Astrocyte (in vitro differentiated cells and primary cell): ENCODE results near the gene DRC7. TPM values are rescaled to one million over a fixed set of nuclear protein-coding genes. Genes with fewer than 3 reads are reported as not detected.

Experiments used
- DNase-seq: peaks from one replicate; pipeline ENCODE4 v3.0.0-alpha.2; 2010; ENCODE audit warnings: low read depth
- FAIRE-seq: peaks from 2 replicates; lab custom pipeline; 2011; peaks lifted over from hg19 to GRCh38; lab: Jason Lieb, UNC
- H2AFZ ChIP-seq: 2 replicates; pipeline ENCODE4 v1.6.0; 2012; ENCODE audit warnings: low read depth, low read length, inconsistent platforms
- H3K27ac ChIP-seq: 2 replicates; pipeline ENCODE4 v1.5.1; 2011; ENCODE audit warnings: low read depth, low read length, inconsistent platforms
- H3K27me3 ChIP-seq: 2 replicates; pipeline ENCODE4 v1.6.0; 2011; ENCODE audit warnings: low read length, inconsistent platforms; ENCODE audit not compliant: insufficient read depth
- H3K36me3 ChIP-seq: 2 replicates; pipeline ENCODE4 v1.5.1; 2011; ENCODE audit warnings: low read length, inconsistent platforms; ENCODE audit not compliant: insufficient read depth
- H3K4me1 ChIP-seq: 2 replicates; pipeline ENCODE4 v1.5.1; 2011; ENCODE audit warnings: low read length, inconsistent platforms; ENCODE audit not compliant: insufficient read depth
- H3K4me2 ChIP-seq: 2 replicates; pipeline ENCODE4 v1.6.0; 2012; ENCODE audit warnings: low read length, inconsistent platforms
- H3K4me3 ChIP-seq: 2 replicates; pipeline ENCODE4 v1.5.1; 2011; ENCODE audit warnings: low read depth, mild to moderate bottlenecking, low read length, inconsistent platforms; ENCODE audit not compliant: insufficient read depth
- H3K79me2 ChIP-seq: 2 replicates; pipeline ENCODE4 v1.6.0; 2012; ENCODE audit warnings: mild to moderate bottlenecking, low read length, inconsistent platforms; ENCODE audit not compliant: insufficient read depth
- H3K9ac ChIP-seq: 2 replicates; pipeline ENCODE4 v1.6.0; 2012; ENCODE audit warnings: mild to moderate bottlenecking, low read length, inconsistent platforms
- H3K9me3 ChIP-seq: 2 replicates; pipeline ENCODE4 v1.5.1; 2012; ENCODE audit warnings: low read depth, mild to moderate bottlenecking, low read length, inconsistent platforms; ENCODE audit not compliant: insufficient read depth
- H4K20me1 ChIP-seq: 2 replicates; pipeline ENCODE4 v1.6.0; 2012; ENCODE audit warnings: low read length, inconsistent platforms; ENCODE audit not compliant: insufficient read depth
- H3K27ac Mint-ChIP-seq: one replicate; pipeline ENCODE4 v1.8.0; 2021; ENCODE audit warnings: mild to moderate bottlenecking, mixed read lengths; ENCODE audit not compliant: unreplicated experiment
- H3K27me3 Mint-ChIP-seq: one replicate; pipeline ENCODE4 v1.8.0; 2021; ENCODE audit warnings: low read depth, mixed read lengths; ENCODE audit not compliant: unreplicated experiment
- H3K36me3 Mint-ChIP-seq: one replicate; pipeline ENCODE4 v1.8.0; 2021; ENCODE audit warnings: low read depth, mixed read lengths; ENCODE audit not compliant: unreplicated experiment
- H3K4me1 Mint-ChIP-seq: one replicate; pipeline ENCODE4 v1.8.0; 2021; ENCODE audit warnings: low read depth, mixed read lengths; ENCODE audit not compliant: unreplicated experiment
- H3K4me3 Mint-ChIP-seq: one replicate; pipeline ENCODE4 v1.8.0; 2021; ENCODE audit warnings: mild to moderate bottlenecking, moderate library complexity, mixed read lengths; ENCODE audit not compliant: unreplicated experiment
- H3K9me3 Mint-ChIP-seq: one replicate; pipeline ENCODE4 v1.8.0; 2021; ENCODE audit warnings: mild to moderate bottlenecking, mixed read lengths; ENCODE audit not compliant: unreplicated experiment
- EZH2 ChIP-seq: IDR thresholded peaks from 2 replicates; pipeline ENCODE4 v1.6.1; 2012; ENCODE audit warnings: mild to moderate bottlenecking, low read length, inconsistent platforms; ENCODE audit not compliant: insufficient read depth
- total RNA-seq: library from RNA; stranded (reverse); gene quantifications from 2 replicates; pipeline ENCODE4 v1.2.1, GENCODE V29; 2021
- TF ChIP-seq, protein P1 (sequence below): IDR thresholded peaks from 2 replicates; pipeline ENCODE4 v1.5.1; 2011; ENCODE audit warnings: low read depth, mild to moderate bottlenecking, inconsistent platforms, low read length, moderate library complexity; ENCODE audit not compliant: insufficient read depth

The DRC7 gene
- total RNA-seq, 1 donor from 2014 or later = not detected

DNA sequence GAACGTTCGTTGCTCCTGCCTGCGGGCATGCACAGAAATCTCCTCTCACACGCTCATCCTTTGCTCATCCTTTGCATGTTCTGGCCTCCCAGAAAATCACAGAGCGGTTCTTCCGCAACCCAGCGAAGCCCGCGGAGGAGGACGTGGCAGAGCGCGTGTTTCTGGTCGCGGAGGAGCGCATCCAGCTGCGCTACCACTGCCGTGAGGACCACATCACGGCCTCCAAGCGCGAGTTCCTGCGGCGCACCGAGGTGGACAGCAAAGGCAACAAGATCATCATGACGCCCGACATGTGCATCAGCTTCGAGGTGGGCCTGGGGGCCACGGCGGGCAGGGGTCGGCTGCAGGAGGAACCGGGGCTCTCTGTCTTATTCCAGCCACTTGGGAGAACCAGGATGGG is 31.4 kb downstream of the DRC7 start:
- Mint-ChIP-seq H3K4me1 (no peaks in the 10 kb centered on the region), H3K36me3 (no peaks in the 10 kb centered on the region), H3K9me3 (no peaks in the 10 kb centered on the region), H3K27ac (no peak overlapping the region), H3K4me3 (no peak overlapping the region), H3K27me3 (peaks cover 11% of the 10 kb centered on the region)
- DNase-seq = no peak
- no peak overlapping the region for H3K27ac ChIP-seq
- H2AFZ ChIP-seq = no peak overlapping the region
- no peaks in the 10 kb centered on the region for H3K79me2 ChIP-seq
- no peaks in the 10 kb centered on the region for H3K4me1 ChIP-seq
- no peak for FAIRE-seq
- no peaks in the 10 kb centered on the region for H4K20me1 ChIP-seq
- H3K36me3 ChIP-seq = no peaks in the 10 kb centered on the region
- no peak overlapping the region for H3K4me3 ChIP-seq
- H3K4me2 ChIP-seq = no peak overlapping the region
- no peak overlapping the region for H3K9ac ChIP-seq
- TF ChIP-seq, protein P1, sequence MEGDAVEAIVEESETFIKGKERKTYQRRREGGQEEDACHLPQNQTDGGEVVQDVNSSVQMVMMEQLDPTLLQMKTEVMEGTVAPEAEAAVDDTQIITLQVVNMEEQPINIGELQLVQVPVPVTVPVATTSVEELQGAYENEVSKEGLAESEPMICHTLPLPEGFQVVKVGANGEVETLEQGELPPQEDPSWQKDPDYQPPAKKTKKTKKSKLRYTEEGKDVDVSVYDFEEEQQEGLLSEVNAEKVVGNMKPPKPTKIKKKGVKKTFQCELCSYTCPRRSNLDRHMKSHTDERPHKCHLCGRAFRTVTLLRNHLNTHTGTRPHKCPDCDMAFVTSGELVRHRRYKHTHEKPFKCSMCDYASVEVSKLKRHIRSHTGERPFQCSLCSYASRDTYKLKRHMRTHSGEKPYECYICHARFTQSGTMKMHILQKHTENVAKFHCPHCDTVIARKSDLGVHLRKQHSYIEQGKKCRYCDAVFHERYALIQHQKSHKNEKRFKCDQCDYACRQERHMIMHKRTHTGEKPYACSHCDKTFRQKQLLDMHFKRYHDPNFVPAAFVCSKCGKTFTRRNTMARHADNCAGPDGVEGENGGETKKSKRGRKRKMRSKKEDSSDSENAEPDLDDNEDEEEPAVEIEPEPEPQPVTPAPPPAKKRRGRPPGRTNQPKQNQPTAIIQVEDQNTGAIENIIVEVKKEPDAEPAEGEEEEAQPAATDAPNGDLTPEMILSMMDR = no peak
- no peak for TF ChIP-seq EZH2
- H3K27me3 ChIP-seq = no peaks in the 10 kb centered on the region
- H3K9me3 ChIP-seq = no peaks in the 10 kb centered on the region

DNA sequence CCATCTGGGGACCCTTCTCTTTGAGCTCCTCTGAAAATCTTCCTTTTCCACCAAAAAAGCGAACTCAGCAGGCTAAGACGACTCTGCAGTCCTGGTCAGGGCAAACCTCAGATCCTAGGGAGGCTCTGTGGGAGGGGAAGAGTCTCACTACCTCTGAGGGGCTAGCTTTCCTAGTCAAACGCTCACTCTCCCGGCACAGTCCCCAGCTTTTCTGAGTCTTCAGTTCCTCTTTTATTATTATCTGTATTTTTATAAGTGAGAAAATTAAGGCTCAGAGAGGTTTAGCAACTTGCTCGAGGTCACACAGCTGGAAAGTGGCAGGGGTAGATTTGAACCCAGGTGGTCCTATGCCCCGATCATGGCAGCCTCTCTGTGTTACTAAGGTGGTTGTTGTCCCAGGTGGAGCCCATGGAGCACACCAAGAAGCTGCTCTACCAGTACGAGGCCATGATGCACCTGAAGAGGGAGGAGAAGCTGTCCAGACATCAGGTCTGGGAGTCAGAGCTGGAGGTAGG is 31.9 kb downstream of the DRC7 start:
- H3K4me1 ChIP-seq = no peaks in the 10 kb centered on the region
- Mint-ChIP-seq H3K4me3 (no peak overlapping the region), H3K36me3 (no peaks in the 10 kb centered on the region), H3K9me3 (no peaks in the 10 kb centered on the region), H3K27me3 (peaks cover 11% of the 10 kb centered on the region), H3K27ac (no peak overlapping the region), H3K4me1 (no peaks in the 10 kb centered on the region)
- H3K36me3 ChIP-seq = no peaks in the 10 kb centered on the region
- H3K27me3 ChIP-seq = no peaks in the 10 kb centered on the region
- DNase-seq (no peak), FAIRE-seq (no peak)
- H3K9ac ChIP-seq = no peak overlapping the region
- no peak overlapping the region for H2AFZ ChIP-seq
- H3K79me2 ChIP-seq = no peaks in the 10 kb centered on the region
- TF ChIP-seq EZH2 = no peak
- TF ChIP-seq, protein P1 = no peak
- H3K4me3 ChIP-seq = no peak overlapping the region
- no peaks in the 10 kb centered on the region for H3K9me3 ChIP-seq
- H4K20me1 ChIP-seq = no peaks in the 10 kb centered on the region
- no peak overlapping the region for H3K4me2 ChIP-seq
- H3K27ac ChIP-seq = no peak overlapping the region

DNA sequence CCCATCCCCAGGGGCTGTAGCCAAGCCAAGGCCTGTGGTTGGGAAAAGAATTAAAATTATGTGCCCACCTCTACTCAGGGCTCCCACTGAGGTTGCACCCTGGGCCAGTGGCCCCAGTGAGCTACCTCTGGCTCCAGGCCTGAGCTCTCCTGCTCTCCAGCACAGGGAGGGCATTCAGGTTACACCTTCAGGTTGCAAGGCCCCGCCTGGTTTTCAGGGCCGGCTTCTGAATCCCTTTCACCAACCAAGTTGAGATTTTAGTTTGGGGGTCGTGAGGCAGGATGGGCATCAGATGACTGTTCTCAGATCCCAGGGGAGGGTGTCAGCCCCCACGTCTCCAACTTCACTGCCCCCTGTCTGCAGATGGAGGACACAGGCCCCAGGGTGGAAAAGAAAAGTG is 33.0 kb downstream of the DRC7 start:
- Histone ChIP-seq H2AFZ (no peak overlapping the region), H3K9ac (no peak overlapping the region), H3K4me1 (no peaks in the 10 kb centered on the region), H3K36me3 (no peaks in the 10 kb centered on the region), H3K27me3 (no peaks in the 10 kb centered on the region), H3K9me3 (no peaks in the 10 kb centered on the region), H3K4me3 (no peak overlapping the region), H4K20me1 (no peaks in the 10 kb centered on the region), H3K4me2 (no peak overlapping the region), H3K27ac (no peak overlapping the region), H3K79me2 (no peaks in the 10 kb centered on the region)
- Mint-ChIP-seq H3K9me3 (no peaks in the 10 kb centered on the region), H3K4me3 (no peak overlapping the region), H3K4me1 (no peaks in the 10 kb centered on the region), H3K36me3 (no peaks in the 10 kb centered on the region), H3K27ac (no peak overlapping the region), H3K27me3 (peaks cover 8% of the 10 kb centered on the region)
- TF ChIP-seq, protein P1 = no peak
- TF ChIP-seq EZH2 = no peak
- DNase-seq = no peak
- FAIRE-seq = no peak
